ENCODE data around the gene DNAJC10.
A peak's percentile ranks its signal among the peaks of the same experiment; 100 is the strongest.
"Not testable (repeated sequence)": the region's sequence is repeated elsewhere in the genome, so short reads cannot be mapped to it uniquely, and the experiment has no call there.

DNAJC10 gene

GRCh38 chr2:182726473-182726872 is 10.4 kb downstream of the DNAJC10 start:
- DNase-seq, result no peak

DNA sequence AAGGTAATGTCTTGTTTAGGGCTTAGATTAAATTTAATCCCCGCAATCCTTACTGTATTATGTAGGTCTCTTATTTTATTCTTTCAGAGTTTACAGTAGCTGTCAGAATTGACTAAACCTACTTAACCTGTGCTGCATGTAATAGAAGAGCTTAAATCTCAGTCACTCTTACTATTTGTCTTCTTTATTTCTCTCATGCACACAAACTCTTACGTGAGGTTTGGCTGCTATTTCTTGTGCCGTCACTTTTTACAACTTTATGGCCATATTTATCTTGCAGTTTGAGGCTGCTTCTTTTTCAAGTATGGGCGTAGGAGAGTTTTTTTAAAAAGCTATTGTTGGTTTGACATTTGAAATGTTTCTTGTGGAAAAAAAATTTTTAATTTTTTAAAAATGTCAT is 12.0 kb downstream of the DNAJC10 start:
- no peak for DNase-seq

- DNase-seq, result no peak
These were observed 13.8 kb downstream of the DNAJC10 start for GRCh38 chr2:182729710-182730339.

DNA sequence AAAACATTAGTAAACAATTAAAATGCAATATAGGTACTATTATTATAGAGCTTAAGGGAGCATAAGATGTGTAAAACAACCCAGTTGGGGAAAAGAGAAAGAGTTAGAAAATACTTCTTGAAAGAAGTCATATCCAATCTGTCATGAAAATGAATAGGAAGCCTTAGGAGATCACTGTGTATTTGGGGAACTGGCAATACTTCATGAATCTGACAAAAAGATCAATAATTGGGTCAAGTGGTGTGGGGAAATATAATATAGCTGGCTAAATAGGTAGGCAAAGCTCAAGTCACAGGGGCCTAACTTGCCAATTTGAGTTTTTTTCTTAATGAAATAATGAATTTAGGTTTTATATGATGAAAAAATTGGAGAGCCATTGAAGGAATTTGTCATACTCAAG is 14.4 kb downstream of the DNAJC10 start:
- no peak for DNase-seq

DNA sequence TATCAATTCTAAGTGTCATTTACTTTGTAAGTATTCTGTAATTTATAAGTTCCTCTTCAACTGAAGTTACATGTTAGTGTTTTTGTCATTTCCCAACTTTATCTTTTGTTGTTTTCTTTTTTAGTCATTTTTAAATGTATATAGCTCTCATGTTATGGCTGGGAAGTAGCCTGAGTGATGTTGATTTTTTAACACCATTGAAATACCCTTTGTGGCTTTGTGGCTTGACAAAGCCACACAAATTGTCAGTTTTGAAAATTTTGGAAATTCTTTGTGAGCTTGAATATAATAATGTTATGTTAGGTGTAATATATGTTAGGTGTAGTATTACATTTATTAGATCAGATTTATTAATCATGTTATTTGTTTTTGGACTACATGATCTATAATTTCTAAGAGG is 16.7 kb downstream of the DNAJC10 start:
- no peak for DNase-seq

DNA sequence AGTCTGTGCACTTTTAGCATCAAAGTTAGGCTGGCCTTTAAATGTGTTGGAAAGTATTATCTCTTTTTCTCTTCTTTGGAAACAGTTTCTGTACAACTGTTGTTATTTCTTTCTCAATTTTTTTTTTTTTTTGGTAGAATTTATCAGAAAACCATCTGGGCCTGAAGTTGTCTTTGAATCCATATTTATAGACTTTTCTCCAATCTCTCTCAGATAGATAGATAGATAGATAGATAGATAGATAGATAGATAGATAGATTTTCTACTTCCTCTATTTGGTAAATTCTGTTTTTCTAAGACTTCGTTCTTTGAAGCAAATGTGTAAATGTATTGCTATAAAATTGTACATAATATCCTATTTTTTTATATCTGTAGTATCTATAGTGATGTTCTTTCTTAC is 17.5 kb downstream of the DNAJC10 start:
- no peak for DNase-seq

DNA sequence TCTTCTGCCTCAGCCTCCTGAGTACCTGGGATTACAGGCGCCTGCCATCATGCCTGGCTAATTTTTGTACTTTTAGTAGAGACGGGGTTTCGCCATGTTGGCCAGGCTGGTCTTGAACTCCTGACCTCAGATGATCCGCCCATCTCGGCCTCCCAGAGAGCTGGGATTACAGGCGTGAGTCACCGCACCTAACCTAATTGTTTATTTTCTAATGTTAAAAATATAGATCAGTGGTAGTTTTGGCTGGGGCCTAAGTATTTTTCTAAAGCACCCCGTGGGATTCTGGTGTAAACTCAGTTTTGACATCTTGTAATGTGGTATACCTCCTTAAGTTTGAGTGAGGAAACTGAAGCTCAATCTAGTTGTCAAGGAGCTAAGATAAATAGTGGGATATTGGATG is 20.8 kb downstream of the DNAJC10 start:
- DNase-seq, result not testable (repeated sequence)

DNA sequence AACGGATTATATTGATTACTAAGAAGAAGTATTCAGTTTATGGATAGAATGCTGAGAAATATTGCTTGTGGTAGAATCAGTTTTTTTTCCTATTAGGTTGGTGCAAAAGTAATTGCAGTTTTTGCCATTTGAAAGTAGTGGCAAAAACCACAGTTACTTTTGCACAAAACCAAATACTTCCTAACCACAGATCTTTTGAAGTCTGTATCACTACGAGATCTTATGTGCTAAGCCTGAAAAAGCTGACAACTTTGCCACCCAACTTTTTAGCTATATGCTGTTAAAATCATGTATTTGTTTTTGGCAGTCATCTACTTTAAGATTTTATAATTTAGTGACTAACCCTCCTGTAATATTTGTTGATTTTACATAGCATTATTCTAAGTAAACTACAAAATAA is 24.6 kb downstream of the DNAJC10 start:
- no peak for DNase-seq

- DNase-seq, result no peak
These were observed 25.6 kb downstream of the DNAJC10 start for GRCh38 chr2:182741620-182742019.

DNA sequence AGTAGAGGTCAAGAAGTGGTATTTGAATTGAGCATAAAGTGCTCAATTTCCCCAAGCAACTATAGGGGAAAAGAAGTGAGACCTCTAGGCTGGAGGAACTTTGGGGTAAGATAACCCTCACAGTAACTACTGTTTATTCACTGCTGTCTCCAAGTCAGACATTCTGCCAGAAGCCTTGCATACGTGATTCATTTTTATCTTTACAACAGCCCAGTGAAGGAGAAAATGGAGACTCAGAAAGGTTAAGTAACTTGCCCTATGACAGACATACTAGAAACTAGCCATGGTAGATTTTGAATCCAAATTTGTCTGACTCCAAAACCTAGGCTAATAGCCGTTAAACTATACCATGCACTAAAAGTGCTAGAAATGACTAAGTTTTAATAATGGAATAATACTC is 28.4 kb downstream of the DNAJC10 start:
- no peak for DNase-seq

GRCh38 chr2:182745061-182745460 is 29.0 kb downstream of the DNAJC10 start:
- no peak for DNase-seq

DNA sequence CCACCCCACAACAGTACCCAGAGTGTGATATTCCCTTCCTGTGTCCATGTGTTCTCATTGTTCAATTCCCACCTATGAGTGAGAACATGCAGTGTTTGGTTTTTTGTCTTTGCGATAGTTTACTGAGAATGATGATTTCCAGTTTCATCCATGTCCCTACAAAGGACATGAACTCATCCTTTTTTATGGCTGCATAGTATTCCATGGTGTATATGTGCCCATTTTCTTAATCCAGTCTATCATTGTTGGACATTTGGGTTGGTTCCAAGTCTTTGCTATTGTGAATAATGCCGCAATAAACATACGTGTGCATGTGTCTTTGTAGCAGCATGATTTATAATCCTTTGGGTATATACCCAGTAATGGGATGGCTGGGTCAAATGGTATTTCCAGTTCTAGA is 29.8 kb downstream of the DNAJC10 start:
- DNase-seq, result not testable (repeated sequence)

DNA sequence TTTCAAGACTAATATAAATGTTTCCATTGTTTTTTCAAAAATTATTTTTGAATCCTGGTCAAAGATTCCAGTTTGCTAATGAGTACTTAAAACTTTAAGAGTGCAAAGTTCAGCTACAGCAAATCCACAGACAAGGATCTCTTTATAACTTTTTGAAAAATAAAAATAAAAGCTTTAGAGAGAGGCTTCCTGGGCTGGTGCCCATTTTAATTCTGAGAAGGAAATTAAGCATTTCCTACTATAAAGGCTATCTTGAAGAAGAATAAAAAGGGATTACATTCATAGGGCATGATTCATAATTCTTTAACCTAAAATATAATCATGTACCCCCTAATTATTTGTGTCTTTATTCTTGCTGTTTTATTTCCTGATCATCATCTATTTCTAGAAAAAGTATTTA is 38.2 kb downstream of the DNAJC10 start:
- DNase-seq, result no peak

DNA sequence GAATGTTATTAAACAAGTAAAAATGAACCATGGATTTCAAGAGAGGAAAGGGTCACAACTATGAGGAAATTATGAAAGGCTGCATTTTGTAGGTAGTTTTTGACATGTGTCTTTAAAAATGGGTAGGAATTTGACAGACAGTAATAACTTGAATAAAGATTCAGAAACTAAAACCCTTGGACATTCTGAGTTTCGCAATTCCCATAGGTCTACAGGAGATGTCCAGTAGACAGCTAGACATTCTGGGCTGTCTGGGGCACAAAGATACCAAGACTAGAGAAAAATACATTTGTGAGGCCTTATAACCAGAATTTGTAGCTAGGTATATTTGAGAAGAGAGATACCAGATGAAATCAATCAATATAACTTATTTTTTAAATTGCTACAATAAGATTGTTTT is 42.3 kb downstream of the DNAJC10 start:
- no peak for DNase-seq

DNA sequence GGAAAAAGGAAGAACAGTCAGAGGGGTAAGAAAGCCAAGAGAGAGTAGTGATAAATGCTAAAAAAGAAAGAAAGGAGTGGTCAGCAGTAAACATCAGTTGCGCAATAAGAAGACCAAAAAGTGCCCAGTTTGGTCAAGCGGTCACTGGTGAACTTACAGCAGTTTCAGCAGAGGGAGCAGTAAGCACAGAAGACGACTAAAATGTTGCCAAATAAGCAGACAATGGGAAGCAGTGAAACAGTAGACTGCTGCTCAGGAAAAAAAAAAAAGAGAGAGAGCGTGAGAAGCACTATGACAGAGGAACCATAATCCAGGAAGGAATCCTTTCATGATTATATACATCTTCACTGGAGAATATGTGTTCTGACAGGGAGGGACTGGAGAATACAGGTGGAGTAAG is 45.8 kb downstream of the DNAJC10 start:
- no peak for DNase-seq

- peak; percentile 32 for DNase-seq
These were observed 47.4 kb downstream of the DNAJC10 start for GRCh38 chr2:182763311-182763912.

GRCh38 chr2:182766626-182767025 is 50.6 kb downstream of the DNAJC10 start:
- no peak for DNase-seq

DNA sequence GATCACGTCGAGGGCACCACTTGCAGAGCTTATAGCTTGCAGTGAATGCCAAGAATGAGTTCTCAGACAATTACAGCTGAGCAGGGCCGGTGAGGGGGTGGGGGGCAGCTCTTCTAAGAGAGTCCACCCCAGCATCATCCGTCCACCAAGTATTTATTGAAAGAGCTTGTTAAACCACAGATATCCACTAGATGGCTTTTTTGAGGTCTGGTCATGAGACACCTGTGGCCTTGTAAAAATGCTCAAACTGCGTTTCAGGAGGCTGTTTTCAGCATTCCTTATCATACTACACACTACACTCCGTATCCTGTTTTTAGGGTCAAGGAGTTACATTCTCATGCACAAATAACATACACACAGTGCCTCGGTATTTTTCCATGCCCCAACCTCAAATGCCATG is 51.5 kb downstream of the DNAJC10 start:
- no peak for DNase-seq

DNA sequence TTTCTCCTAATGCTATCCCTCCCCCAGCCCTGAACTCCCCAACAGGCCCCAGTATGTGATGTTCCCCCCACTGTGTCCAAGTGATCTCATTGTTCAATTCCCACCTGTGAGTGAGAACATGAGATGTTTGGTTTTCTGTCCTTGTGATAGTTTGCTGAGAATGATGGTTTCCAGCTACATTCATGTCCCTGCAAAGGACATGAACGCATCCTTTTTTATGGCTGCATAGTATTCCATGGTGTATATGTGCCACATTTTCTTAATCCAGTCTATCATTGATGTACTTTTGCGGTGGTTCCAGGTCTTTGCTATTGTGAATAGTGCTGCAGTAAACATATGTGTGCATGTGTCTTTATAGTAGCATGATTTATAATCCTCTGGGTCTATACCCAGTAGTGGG is 52.9 kb downstream of the DNAJC10 start:
- DNase-seq, result not testable (repeated sequence)

- no peak for DNase-seq
These were observed 63.3 kb downstream of the DNAJC10 start for GRCh38 chr2:182779323-182779722.

DNA sequence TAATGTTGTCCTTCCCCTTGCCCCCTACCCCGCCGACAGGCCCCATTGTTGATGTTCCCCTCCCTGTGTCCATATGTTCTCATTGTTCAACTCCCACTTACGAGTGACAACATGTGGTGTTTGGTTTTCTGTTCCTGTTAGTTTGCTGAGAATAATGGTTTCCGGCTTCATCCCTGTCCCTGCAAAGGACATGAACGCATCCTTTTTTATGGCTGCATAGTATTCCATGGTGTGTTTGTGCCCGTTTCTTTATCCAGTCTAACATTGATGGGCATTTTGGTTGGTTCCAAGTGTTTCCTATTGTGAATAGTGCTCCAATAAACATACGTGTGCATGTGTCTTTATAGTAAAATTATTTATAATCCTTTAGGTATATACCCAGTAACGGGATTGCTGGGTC is 65.0 kb downstream of the DNAJC10 start:
- DNase-seq, result not testable (repeated sequence)

DNA sequence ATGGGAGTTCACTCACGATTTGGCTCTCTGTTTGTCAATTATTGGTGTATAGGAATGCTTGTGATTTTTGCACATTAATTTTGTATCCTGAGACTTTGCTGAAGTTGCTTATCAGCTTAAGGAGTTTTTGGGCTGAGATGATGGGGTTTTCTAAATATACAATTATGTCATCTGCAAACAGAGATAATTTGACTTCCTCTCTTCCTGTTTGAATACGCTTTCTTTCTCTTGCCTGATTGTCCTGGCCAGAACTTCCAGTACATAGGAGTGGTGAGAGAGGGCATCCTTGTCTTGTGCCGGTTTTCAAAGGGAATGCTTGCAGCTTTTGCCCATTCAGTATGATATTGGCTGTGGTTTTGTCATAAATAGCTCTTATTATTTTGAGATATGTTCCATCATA is 66.6 kb downstream of the DNAJC10 start:
- not testable (repeated sequence) for DNase-seq

- DNase-seq, result no peak
These were observed 68.1 kb downstream of the DNAJC10 start for GRCh38 chr2:182784058-182784706.

DNA sequence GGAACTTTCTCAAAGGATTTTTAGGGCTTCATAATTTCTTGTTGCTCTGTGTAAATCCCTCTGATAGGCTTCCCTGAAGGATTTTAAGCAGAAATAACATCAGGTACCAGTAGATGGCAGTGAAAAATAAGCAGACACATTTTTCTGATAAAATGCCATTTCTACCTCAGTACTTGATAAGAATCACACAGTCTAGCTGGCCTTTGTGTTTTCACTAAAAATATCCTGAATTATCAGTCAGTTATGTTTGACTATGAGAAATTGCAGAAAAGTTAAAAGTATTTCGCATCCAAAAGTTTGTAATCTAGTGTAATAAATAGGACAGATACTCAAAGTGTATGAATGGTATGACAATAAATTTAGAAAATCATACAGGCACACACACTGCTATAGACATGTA is 68.7 kb downstream of the DNAJC10 start:
- peak; percentile 38 for DNase-seq

DNA sequence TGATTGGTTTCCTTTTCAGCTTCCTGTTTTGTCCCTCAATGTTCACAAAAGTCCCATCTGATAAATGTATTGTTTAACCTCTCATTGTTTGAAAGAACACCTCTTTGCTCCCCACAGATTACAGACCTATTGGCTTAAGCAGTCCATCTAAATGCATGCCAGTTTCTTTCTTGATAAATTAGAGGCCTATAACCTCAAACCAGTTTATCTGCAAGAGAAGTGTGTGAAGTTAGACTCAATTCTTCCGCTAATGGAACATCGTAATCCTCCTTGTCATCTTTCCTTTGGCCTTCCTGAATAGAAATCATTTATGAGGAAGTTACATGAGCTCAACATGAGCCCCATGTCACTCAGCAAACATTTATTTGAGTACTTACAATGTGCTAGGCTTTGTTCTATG is 76.4 kb downstream of the DNAJC10 start:
- DNase-seq, result no peak
